HEK293T (cell line): Measurements from ENCODE around the gene MAP1A.

Source experiments
- FOXK2 ChIP-seq: fragments of 450-650 bp; IDR thresholded peaks from 2 replicates; pipeline ENCODE4 v1.6.1; 2016; ENCODE audit warnings: mild to moderate bottlenecking
- FOXM1 ChIP-seq: fragments of 450-650 bp; IDR thresholded peaks from 2 replicates; pipeline ENCODE4 v1.6.1; 2017; ENCODE audit warnings: mild to moderate bottlenecking, borderline replicate concordance
- HDGF ChIP-seq: fragments of 450-650 bp; IDR thresholded peaks from 2 replicates; pipeline ENCODE4 v1.6.1; 2017; ENCODE audit warnings: antibody characterized with exemption, borderline replicate concordance
- SP1 ChIP-seq: fragments of 450-650 bp; IDR thresholded peaks from 2 replicates; pipeline ENCODE4 v1.6.1; 2017
- SUZ12 ChIP-seq: fragments of 450-650 bp; IDR thresholded peaks from 2 replicates; pipeline ENCODE4 v1.6.1; 2016; ENCODE audit warnings: mild to moderate bottlenecking
- ZNF384 ChIP-seq: fragments of 450-650 bp; IDR thresholded peaks from 2 replicates; pipeline ENCODE4 v1.6.1; 2016

DNA sequence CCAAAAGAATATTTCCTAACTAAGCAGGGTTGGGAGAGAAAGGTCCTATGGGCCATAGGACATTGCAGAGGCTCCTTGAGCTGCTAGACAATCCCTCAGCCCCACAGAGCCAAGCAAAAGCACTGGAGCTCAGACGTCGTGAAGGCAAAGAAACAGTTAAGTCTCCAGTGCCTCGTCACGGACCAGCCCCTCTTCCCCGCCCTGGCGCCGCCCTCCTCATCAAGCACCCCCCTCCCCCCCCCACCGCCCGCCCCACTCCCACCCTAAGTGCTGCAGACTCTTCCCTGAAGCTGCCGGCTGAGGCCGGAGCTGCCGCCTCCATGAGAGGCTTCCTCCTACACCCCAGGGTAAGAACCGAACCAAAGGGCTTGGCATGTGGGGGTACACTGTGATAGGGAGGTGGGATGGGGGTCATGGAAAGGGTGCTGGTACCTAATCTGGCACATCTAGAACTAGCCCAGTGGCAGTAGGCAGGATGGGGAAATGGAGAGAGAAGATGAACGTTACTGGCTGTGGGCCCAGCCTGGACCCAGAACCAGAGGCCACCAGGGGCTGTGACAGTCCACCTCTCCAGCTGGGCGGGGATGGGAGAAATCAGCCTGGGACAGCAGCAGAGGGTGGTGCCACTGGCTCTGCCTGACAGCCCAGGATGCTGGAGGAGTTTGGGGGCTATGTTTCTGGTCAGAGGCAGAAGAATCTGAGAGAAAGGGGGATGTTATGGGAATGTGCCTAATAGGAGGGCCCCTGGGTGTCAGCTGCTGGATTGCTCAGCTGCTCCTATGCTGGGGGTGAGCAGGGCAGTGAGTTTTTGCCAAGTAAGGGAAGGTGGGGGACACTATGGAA is at the start of gene MAP1A:
- TF ChIP-seq FOXM1 (no peak), SP1 (no peak), SUZ12 (no peak), ZNF384 (no peak), FOXK2 (no peak), HDGF (no peak)
